Keratinocyte (primary cell): ENCODE measurements around the gene S100A6. TPM values are rescaled to one million over a fixed set of nuclear protein-coding genes. Genes with fewer than 3 reads are reported as not detected.
A peak's percentile ranks its signal among the peaks of the same experiment; 100 is the strongest.

Source experiments
- DNase-seq: peaks from one replicate; pipeline ENCODE4 v3.0.0-alpha.2; 2011; ENCODE audit warnings: low read depth, missing footprints, low spot score
- FAIRE-seq: peaks from 2 replicates; lab custom pipeline; 2011; peaks lifted over from hg19 to GRCh38; lab: Jason Lieb, UNC
- H2AFZ ChIP-seq: 2 replicates; pipeline ENCODE4 v1.6.0; 2012; ENCODE audit warnings: low read length, control low read depth, inconsistent platforms; ENCODE audit not compliant: control insufficient read depth
- H3K27ac ChIP-seq: 2 replicates; pipeline ENCODE4 v1.5.1; 2011; ENCODE audit warnings: low read length; ENCODE audit not compliant: control insufficient read depth, insufficient read depth
- H3K27me3 ChIP-seq: 3 replicates; pipeline ENCODE4 v1.6.0; 2011; ENCODE audit warnings: low read length; ENCODE audit not compliant: control insufficient read depth, insufficient read depth; ENCODE audit errors: extremely low read depth
- H3K36me3 ChIP-seq, 2 experiments: 2 replicates in 1 of 2; 3 replicates in 1 of 2; pipeline ENCODE4 v1.5.1; 2011; ENCODE audit warnings: low read length in 2 of 2, mild to moderate bottlenecking in 1 of 2; ENCODE audit not compliant: control insufficient read depth in 2 of 2, insufficient read depth in 2 of 2; ENCODE audit errors: extremely low read depth in 1 of 2
- H3K4me1 ChIP-seq: 3 replicates; pipeline ENCODE4 v1.5.1; 2011; ENCODE audit warnings: low read length; ENCODE audit not compliant: control insufficient read depth, insufficient read depth; ENCODE audit errors: extremely low read depth
- H3K4me2 ChIP-seq: 3 replicates; pipeline ENCODE4 v1.6.0; 2011; ENCODE audit warnings: low read depth, low read length; ENCODE audit not compliant: control insufficient read depth, insufficient read depth; ENCODE audit errors: extremely low read depth
- H3K4me3 ChIP-seq, 3 experiments: fragments of 200-600 bp in 1 of 3; sonication (generic) in 1 of 3; 2 replicates in 2 of 3; 3 replicates in 1 of 3; pipeline ENCODE4 v1.5.1; 2011 to 2016; ENCODE audit warnings: low read length in 3 of 3, mild to moderate bottlenecking in 3 of 3, control low read depth in 2 of 3, inconsistent platforms in 1 of 3, low read depth in 1 of 3, mixed read lengths in 1 of 3, mixed run types in 1 of 3, moderate library complexity in 1 of 3; ENCODE audit not compliant: control insufficient read depth in 2 of 3, insufficient read depth in 2 of 3; ENCODE audit errors: extremely low read depth in 1 of 3
- H3K79me2 ChIP-seq: 2 replicates; pipeline ENCODE4 v1.6.0; 2012; ENCODE audit warnings: low read length; ENCODE audit not compliant: control insufficient read depth, insufficient read depth
- H3K9ac ChIP-seq: 3 replicates; pipeline ENCODE4 v1.6.0; 2011; ENCODE audit warnings: low read length; ENCODE audit not compliant: control insufficient read depth, insufficient read depth; ENCODE audit errors: extremely low read depth
- H3K9me1 ChIP-seq: 3 replicates; pipeline ENCODE4 v1.6.0; 2011; ENCODE audit warnings: low read length; ENCODE audit not compliant: control insufficient read depth, insufficient read depth; ENCODE audit errors: extremely low read depth
- H3K9me3 ChIP-seq: 2 replicates; pipeline ENCODE4 v1.5.1; 2012; ENCODE audit warnings: low read depth, low read length; ENCODE audit not compliant: control insufficient read depth
- H4K20me1 ChIP-seq: 3 replicates; pipeline ENCODE4 v1.6.0; 2011; ENCODE audit warnings: low read length; ENCODE audit not compliant: control insufficient read depth, insufficient read depth; ENCODE audit errors: extremely low read depth
- EZH2 ChIP-seq: IDR thresholded peaks from one replicate; pipeline ENCODE4 v1.6.1; 2012; ENCODE audit warnings: inconsistent platforms, mild to moderate bottlenecking, low read length, moderate library complexity
- dilution Hi-C: fragments of 300-500 bp; cut with MboI; formaldehyde crosslinking; loops from one replicate; pipeline ENCODE4 v1.7.0; 2020; ENCODE audit warnings: low sequenced_read_pairs; ENCODE audit not compliant: extremely low pct_ligation_motif_present
- polyA minus RNA-seq, 3 experiments: library from RNA; depleted of rRNA, polyadenylated mRNA; stranded (reverse); fragments of >200 nt; gene quantifications; 1 replicate in 1 of 3; 2 replicates in 1 of 3; 3 replicates in 1 of 3; pipeline ENCODE4 v1.2.3, GENCODE V29; 2011
- polyA plus RNA-seq, 5 experiments: library from polyadenylated mRNA; depleted of rRNA in 3 of 5; stranded (reverse) in 3 of 5; stranded (forward) in 1 of 5; unstranded in 1 of 5; fragments of >200 nt; gene quantifications; 1 replicate in 1 of 5; 2 replicates in 3 of 5; 3 replicates in 1 of 5; pipeline versions ENCODE4 v1.2.1 to v1.2.3, GENCODE V29; 2011 to 2012; ENCODE audit warnings: missing spikeins in 2 of 5, low read depth in 1 of 5, low replicate concordance in 1 of 5
- TF ChIP-seq, protein P1 (sequence below), 3 experiments: IDR thresholded peaks in 1 of 3; conservative IDR thresholded peaks in 1 of 3; optimal IDR thresholded peaks in 1 of 3; 2 replicates in 2 of 3; 3 replicates in 1 of 3; pipeline versions ENCODE3 to v1.5.1; 2011; ENCODE audit warnings: low read length in 3 of 3, mild to moderate bottlenecking in 3 of 3, moderate library complexity in 2 of 3, control low read depth in 1 of 3, inconsistent platforms in 1 of 3; ENCODE audit not compliant: insufficient read depth in 2 of 3; ENCODE audit errors: extremely low read depth in 1 of 3

S100A6 gene
- polyA plus RNA-seq (1,608 to 5,801 TPM (median 2,598 TPM) in 3 replicates), polyA minus RNA-seq (688 to 4,480 TPM (median 1,878 TPM) in 3 replicates)
- polyA plus RNA-seq (2011; ENCODE audit: low read depth), result 9,460 TPM
- polyA plus RNA-seq (2011; cell fraction: cytosol; rRNA removed), result 2,886 and 4,097 TPM in 2 replicates
- polyA plus RNA-seq (2011; cell fraction: nucleus; rRNA removed), result 986 and 1,204 TPM in 2 replicates
- 5,777 and 7,954 TPM in 2 replicates for polyA plus RNA-seq (2012; ENCODE audit: low replicate concordance)
- polyA minus RNA-seq (2011; cell fraction: cytosol; rRNA and poly(A)+ RNA removed), result 8,278 TPM
- 423 and 447 TPM in 2 replicates for polyA minus RNA-seq (2011; cell fraction: nucleus; rRNA and poly(A)+ RNA removed)

DNA sequence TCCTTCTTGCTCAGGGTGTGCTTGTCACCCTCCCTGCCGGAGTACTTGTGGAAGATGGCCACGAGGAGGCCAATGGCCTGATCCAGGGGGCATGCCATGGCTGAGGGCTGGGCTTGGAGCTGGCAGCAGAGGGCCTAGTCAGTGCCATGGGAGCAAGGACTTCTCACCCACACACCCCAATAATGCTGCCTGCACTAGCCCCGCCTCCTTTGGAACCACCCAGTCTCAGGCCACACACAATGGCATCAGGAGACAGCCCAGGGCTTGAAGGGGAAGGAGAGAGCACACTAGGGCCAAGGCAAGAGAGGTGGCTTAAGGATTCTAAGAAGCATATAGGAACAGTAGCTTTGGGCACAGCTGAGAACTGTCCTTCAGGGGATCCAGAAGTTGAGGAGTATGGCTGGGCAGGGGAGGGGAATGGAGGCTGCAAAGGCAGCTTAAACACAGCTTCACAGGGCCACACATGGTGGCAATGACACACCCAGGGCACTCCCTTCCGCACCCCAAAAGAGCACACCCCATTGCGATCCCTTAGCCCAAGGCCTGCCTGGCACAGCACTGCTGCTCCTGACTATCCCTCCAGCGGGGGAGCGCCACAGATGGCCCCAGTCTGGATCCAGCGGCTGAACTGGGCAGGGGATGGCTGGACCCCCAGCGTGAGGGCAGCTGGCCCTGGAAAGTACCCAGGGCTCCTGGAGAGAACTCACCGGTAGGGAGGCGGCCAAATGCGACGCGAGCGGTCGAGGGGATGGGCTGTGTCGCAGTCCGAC lies at the start of gene S100A6:
Gene S100A6, minus strand, starts transcription at position 750 of the 770 bp plus-strand sequence. Its CDS starts 652 bp downstream, at position 98.
- peak within 1 kb of the TSS; percentile 99 for H3K9ac ChIP-seq
- H3K9me3 ChIP-seq, result no peaks in the 10 kb centered on the region
- H3K4me1 ChIP-seq, result peaks cover 63% of the 10 kb centered on the region
- peaks cover 8% of the 10 kb centered on the region for H4K20me1 ChIP-seq
- FAIRE-seq (peak; percentile 20), DNase-seq (peak; percentile 59)
- H3K36me3 ChIP-seq, result peaks cover 2 to 15% of the 10 kb centered on the region in 2 experiments
- H3K9me1 ChIP-seq, result no peaks in the 10 kb centered on the region
- no peaks in the 10 kb centered on the region for H3K27me3 ChIP-seq
- peak within 1 kb of the TSS; percentile 64 to 100 (median 95) for H3K4me3 ChIP-seq
- H3K79me2 ChIP-seq, result peaks cover 16% of the 10 kb centered on the region
- H2AFZ ChIP-seq, result peak within 1 kb of the TSS; percentile 54
- TF ChIP-seq EZH2, result no peak
- TF ChIP-seq, protein P1, sequence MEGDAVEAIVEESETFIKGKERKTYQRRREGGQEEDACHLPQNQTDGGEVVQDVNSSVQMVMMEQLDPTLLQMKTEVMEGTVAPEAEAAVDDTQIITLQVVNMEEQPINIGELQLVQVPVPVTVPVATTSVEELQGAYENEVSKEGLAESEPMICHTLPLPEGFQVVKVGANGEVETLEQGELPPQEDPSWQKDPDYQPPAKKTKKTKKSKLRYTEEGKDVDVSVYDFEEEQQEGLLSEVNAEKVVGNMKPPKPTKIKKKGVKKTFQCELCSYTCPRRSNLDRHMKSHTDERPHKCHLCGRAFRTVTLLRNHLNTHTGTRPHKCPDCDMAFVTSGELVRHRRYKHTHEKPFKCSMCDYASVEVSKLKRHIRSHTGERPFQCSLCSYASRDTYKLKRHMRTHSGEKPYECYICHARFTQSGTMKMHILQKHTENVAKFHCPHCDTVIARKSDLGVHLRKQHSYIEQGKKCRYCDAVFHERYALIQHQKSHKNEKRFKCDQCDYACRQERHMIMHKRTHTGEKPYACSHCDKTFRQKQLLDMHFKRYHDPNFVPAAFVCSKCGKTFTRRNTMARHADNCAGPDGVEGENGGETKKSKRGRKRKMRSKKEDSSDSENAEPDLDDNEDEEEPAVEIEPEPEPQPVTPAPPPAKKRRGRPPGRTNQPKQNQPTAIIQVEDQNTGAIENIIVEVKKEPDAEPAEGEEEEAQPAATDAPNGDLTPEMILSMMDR (optimal IDR thresholded peaks at IDR 0.05 in 1 of 3, IDR thresholded peaks at IDR 0.05 in 1 of 3, conservative IDR thresholded peaks at IDR 0.05 in 1 of 3; ENCODE audit: extremely low read depth in 1 of 3, insufficient read depth in 2 of 3, low read length in 3 of 3), result peak in 1 of 3 experiments; percentile 8
- peak within 1 kb of the TSS; percentile 100 for H3K4me2 ChIP-seq
- dilution Hi-C loops, result no loop called here
- peak within 1 kb of the TSS; percentile 99 for H3K27ac ChIP-seq

DNA sequence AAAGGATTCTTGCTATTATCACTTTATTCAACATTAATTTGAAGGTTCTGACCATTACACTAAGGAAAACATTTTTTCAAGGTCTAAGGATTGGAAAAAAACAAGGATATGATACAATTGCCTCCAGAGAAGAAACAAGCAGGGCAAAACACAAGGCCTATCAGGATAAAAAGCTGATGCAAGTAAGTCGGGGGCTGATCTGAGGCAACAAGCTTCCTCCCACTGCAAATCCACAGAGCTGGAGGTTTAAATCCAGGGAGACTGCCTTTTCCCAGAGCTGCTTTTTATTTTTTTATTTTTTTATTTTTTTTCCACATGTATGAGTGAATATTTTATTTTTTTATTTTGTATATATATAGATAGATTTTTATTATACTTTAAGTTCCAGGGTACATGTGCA lies 49.2 kb upstream of the S100A6 start:
- Histone ChIP-seq H3K9me1 (no peaks in the 10 kb centered on the region), H3K4me2 (no peak overlapping the region), H3K9me3 (no peaks in the 10 kb centered on the region), H3K79me2 (no peaks in the 10 kb centered on the region), H2AFZ (no peak overlapping the region), H3K27me3 (no peaks in the 10 kb centered on the region), H3K4me1 (peaks cover 7% of the 10 kb centered on the region), H3K27ac (no peak overlapping the region), H3K9ac (no peak overlapping the region), H3K4me3 (no peak overlapping the region), H4K20me1 (no peaks in the 10 kb centered on the region), H3K36me3 (no peaks in the 10 kb centered on the region)
- no peak for DNase-seq
- no peak for FAIRE-seq
- dilution Hi-C loops, result no loop called here
- TF ChIP-seq, protein P1 (optimal IDR thresholded peaks at IDR 0.05 in 1 of 3, IDR thresholded peaks at IDR 0.05 in 1 of 3, conservative IDR thresholded peaks at IDR 0.05 in 1 of 3; ENCODE audit: extremely low read depth in 1 of 3, insufficient read depth in 2 of 3, low read length in 3 of 3), result no peak
- no peak for TF ChIP-seq EZH2
